Sigmoid colon (tissue), 3 donors: ENCODE results near the gene SYTL5.

Experiments used
- CTCF ChIP-seq, 4 experiments: fragments of 450-650 bp in 3 of 4; fragments of 200-600 bp in 1 of 4; IDR thresholded peaks; one replicate each; pipeline ENCODE4 v1.5.1; 2016 to 2019; ENCODE audit warnings: antibody characterized with exemption in 4 of 4, mild to moderate bottlenecking in 3 of 4, moderate library complexity in 2 of 4
- POLR2A ChIP-seq, 2 donors: fragments of 450-650 bp; IDR thresholded peaks; one replicate each; pipeline ENCODE4 v1.6.1; 2016; ENCODE audit warnings: antibody characterized with exemption in 2 of 2, mild to moderate bottlenecking in 2 of 2, moderate library complexity in 2 of 2

DNA sequence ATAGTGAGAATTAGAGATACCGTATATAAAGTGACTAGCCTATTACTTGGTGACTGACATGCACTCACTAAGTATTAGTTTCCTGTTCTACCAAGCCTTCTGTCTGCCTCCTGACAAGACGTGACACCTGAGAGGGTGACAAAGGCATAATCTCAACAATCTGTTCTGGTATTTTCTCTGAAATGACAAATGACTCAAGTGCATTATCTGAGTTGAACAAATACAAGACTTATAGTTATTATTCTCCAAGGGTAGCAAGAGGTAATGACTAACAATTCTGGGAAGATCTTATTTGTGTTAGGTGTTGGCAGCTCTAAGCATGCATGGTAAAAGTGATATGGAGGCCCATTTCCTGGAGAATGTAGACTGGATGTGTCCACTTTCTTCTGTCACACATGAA, 60.6 kb downstream of the SYTL5 start:
- no peak for TF ChIP-seq CTCF (IDR thresholded peaks at IDR 0.05)
- no peak for TF ChIP-seq POLR2A (IDR thresholded peaks at IDR 0.05)
